GM21717 (cell line): ENCODE results near the gene FBXL15.

ENCODE experiments used
- ATAC-seq: cut with Tn5 transposase; IDR thresholded peaks from one replicate; pipeline ENCODE4 v1.9.1; 2021; ENCODE audit warnings: mild to moderate bottlenecking, moderate library complexity; ENCODE audit not compliant: unreplicated experiment

Gene FBXL15

GRCh38 chr10:102397222-102398171 lies 23.1 kb upstream of the FBXL15 start:
- ATAC-seq, result no peak

- no peak for ATAC-seq
Observed at GRCh38 chr10:102398172-102399020, 22.2 kb upstream of the FBXL15 start.

- ATAC-seq, result peak; percentile 28
Observed at GRCh38 chr10:102399217-102400021, 21.2 kb upstream of the FBXL15 start.

- no peak for ATAC-seq
Observed at GRCh38 chr10:102400076-102400475, 20.6 kb upstream of the FBXL15 start.

- ATAC-seq, result no peak
Observed at GRCh38 chr10:102400598-102401341, 19.9 kb upstream of the FBXL15 start.

GRCh38 chr10:102401342-102401654 lies 19.3 kb upstream of the FBXL15 start:
- no peak for ATAC-seq

- ATAC-seq, result no peak
Observed at GRCh38 chr10:102401735-102402511, 18.7 kb upstream of the FBXL15 start.

- ATAC-seq, result no peak
Observed at GRCh38 chr10:102402512-102402896, 18.1 kb upstream of the FBXL15 start.

GRCh38 chr10:102403115-102403514 lies 17.5 kb upstream of the FBXL15 start:
- no peak for ATAC-seq

- ATAC-seq, result no peak
Observed at GRCh38 chr10:102404361-102405107, 16.1 kb upstream of the FBXL15 start.

GRCh38 chr10:102405108-102405571 lies 15.5 kb upstream of the FBXL15 start:
- ATAC-seq, result no peak

GRCh38 chr10:102405632-102406031 lies 15.0 kb upstream of the FBXL15 start:
- ATAC-seq, result no peak

- ATAC-seq, result no peak
Observed at GRCh38 chr10:102406815-102407214, 13.8 kb upstream of the FBXL15 start.

GRCh38 chr10:102407425-102408130 lies 13.1 kb upstream of the FBXL15 start:
- no peak for ATAC-seq

- ATAC-seq, result no peak
Observed at GRCh38 chr10:102408131-102408727, 12.4 kb upstream of the FBXL15 start.

- ATAC-seq, result no peak
Observed at GRCh38 chr10:102408728-102409603, 11.7 kb upstream of the FBXL15 start.
